Measurements from ENCODE around the gene SLC25A29. TPM values are rescaled to one million over a fixed set of nuclear protein-coding genes. Genes with fewer than 3 reads are reported as not detected.
"Not testable (repeated sequence)": the region's sequence is repeated elsewhere in the genome, so short reads cannot be mapped to it uniquely, and the experiment has no call there.

Gene SLC25A29
- 10 to 100 TPM; 15.9 to 21.6 TPM for total RNA-seq

- no peak within 1 kb of the TSS for H3K27ac Mint-ChIP-seq
- no peaks in the 10 kb centered on the region for H3K36me3 Mint-ChIP-seq
- DNase-seq (peak; percentile 83), ATAC-seq (peak; percentile 94)
- peak within 1 kb of the TSS; percentile 69 for H3K4me3 Mint-ChIP-seq
- no peaks in the 10 kb centered on the region for H3K9me3 Mint-ChIP-seq (ENCODE audit: low read depth)
- peaks cover 16% of the 10 kb centered on the region for H3K4me1 Mint-ChIP-seq
- peaks cover 20% of the 10 kb centered on the region for H3K27me3 Mint-ChIP-seq
- CTCF ChIA-PET = interaction anchor here (0.7 to 3.1 kb wide), 4 partner anchors 19 to 45 kb away, joined by 3 to 12 read pairs (median 3); no protein-coding TSS in a partner anchor
Measured at GRCh38 chr14:100306101-100306997, at the start of gene SLC25A29. Gene SLC25A29, minus strand, starts transcription at chr14:100306444. Its CDS starts 212 bp downstream, at chr14:100306232.

DNA sequence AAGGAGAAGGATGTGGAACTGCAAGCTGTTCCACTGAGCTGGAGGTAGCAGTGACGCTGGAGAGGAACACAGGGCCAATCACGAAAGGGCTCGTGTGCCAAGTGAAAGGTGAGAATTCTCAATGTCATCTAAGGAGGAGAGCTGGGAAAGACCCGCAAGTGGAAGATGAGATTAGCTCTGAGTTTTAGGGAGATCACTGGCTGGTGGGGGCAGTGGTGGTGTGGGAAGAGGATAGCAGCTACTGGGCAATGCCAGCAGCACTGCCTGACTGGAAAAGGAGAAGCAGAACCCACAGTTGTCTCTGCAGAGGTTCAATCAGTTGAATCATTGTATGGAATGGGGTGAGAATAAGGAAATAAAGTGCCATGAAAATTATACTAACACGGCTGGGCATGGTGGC is 44.7 kb upstream of the SLC25A29 start:
- CTCF ChIA-PET = interaction anchor here (1.4 to 1.7 kb wide), 2 partner anchors 12 to 65 kb away, joined by 4 read pairs; no protein-coding TSS in a partner anchor
- Mint-ChIP-seq H3K9me3 (ENCODE audit: low read depth) (no peaks in the 10 kb centered on the region), H3K27me3 (no peaks in the 10 kb centered on the region), H3K36me3 (peaks cover 61% of the 10 kb centered on the region), H3K27ac (peak overlapping the region; percentile 28), H3K4me1 (peaks cover 4% of the 10 kb centered on the region), H3K4me3 (no peak overlapping the region)
- DNase-seq (no peak), ATAC-seq (no peak)

DNA sequence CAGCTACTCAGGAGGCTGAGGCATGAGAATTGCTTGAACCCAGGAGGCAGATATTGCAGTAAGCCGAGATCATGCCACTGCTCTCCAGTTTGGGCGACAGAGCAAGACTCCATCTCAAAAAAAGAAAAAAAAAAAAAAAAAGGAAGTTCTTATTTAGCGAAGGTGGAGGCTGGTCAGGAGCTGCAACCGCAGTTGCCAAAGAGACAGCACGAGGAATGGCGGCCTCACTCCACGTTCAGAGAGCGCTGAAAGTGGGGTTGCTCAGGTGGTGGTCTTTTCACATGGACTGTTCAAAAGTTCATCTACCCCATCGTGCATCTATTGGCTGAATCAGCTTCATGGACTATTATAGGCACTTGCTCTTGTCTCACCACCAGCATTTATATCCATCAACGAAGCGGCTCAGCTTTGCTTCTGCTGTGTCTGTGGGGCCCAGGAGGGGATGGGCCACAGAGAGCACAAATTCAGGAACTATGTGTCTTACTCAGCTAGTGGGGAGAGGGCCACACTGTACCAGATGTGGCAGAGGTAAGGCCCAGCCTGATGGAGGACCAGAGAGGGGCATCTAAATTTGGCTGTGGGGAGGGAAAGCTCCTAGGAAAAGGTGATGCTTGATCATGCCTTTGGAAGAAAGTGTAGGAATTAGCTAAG is 44.2 kb upstream of the SLC25A29 start:
- DNase-seq = no peak
- Mint-ChIP-seq H3K4me3 (no peak overlapping the region), H3K9me3 (ENCODE audit: low read depth) (no peaks in the 10 kb centered on the region), H3K36me3 (peaks cover 60% of the 10 kb centered on the region), H3K27ac (peak overlapping the region; percentile 28), H3K27me3 (no peaks in the 10 kb centered on the region), H3K4me1 (peaks cover 4% of the 10 kb centered on the region)
- ATAC-seq = no peak
- CTCF ChIA-PET = interaction anchor here (1.0 to 1.7 kb wide), 3 partner anchors 10 to 65 kb away, joined by 3 to 4 read pairs (median 4); no protein-coding TSS in a partner anchor

GRCh38 chr14:100348784-100349685 is 42.8 kb upstream of the SLC25A29 start:
- H3K4me3 Mint-ChIP-seq = no peak overlapping the region
- ATAC-seq (no peak), DNase-seq (no peak)
- H3K4me1 Mint-ChIP-seq = peaks cover 4% of the 10 kb centered on the region
- peaks cover 49% of the 10 kb centered on the region for H3K36me3 Mint-ChIP-seq
- CTCF ChIA-PET = interaction anchor here (1.0 to 1.7 kb wide), 4 partner anchors 9 to 23 kb away, joined by 3 to 4 read pairs (median 3); no protein-coding TSS in a partner anchor
- H3K9me3 Mint-ChIP-seq (ENCODE audit: low read depth) = no peaks in the 10 kb centered on the region
- H3K27ac Mint-ChIP-seq = no peak overlapping the region
- H3K27me3 Mint-ChIP-seq = no peaks in the 10 kb centered on the region

DNA sequence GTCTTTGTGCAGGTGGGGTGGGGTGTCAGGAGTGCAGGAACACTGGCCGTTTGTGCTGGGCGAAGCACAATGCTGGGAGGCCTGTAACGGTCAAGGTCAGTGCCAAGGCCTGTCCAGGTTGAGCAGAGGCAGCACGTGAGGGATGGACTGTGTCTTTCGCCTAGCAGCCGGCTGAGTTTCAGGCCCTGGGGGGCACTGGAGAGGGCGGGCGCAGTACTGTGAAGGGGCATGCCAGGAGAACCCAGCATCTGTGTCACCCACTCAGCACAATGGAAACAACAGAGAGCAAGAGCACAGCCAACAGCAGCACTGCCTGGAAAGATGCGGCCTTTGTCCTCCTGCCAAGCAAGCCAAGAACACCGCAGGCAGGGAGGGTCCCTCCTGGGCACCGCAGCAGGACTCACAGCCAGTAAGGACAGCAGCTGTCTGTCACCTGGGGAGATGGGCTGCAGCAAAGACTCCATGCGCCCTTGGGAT is 42.0 kb upstream of the SLC25A29 start:
- no peaks in the 10 kb centered on the region for H3K9me3 Mint-ChIP-seq (ENCODE audit: low read depth)
- CTCF ChIA-PET = no interaction called here
- no peak overlapping the region for H3K4me3 Mint-ChIP-seq
- H3K36me3 Mint-ChIP-seq = peaks cover 47% of the 10 kb centered on the region
- DNase-seq (no peak), ATAC-seq (no peak)
- no peaks in the 10 kb centered on the region for H3K27me3 Mint-ChIP-seq
- H3K27ac Mint-ChIP-seq = no peak overlapping the region
- H3K4me1 Mint-ChIP-seq = peaks cover 7% of the 10 kb centered on the region

DNA sequence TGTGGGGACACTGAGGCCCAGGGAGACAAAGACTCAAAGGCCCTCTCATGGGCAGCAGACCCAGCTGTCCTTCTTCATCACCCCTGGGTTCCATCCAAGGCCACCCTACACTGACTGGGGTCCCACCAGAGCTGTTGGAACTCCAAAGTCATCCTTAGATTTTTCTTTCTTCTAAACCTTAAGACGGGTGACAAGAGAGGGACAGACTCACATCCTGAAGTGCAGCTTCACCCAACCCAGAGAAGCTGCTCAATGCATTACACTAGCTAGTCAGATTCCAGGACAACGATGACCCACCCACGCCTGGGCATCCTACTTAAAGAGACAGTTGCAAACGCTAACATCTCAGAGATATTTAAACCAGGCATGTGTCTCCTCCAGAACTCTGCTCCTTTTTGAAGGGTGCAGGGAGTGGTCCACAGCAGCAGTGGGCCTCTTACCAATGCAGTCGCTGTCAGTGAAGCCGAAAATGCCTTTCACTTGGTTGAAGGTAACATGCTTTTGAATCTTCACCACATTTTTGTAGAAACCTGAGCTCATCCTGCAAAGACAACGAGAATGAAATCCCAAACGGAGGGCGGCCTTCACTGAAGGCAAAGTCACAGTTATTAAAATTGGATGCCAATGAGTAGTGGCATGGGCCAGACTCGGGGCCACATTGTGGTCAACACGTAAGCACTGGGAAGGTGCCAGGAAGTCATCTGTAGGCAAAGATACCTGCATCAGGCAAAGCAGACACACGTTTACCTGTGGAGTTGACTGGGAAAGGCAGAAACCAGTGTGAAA is 40.3 kb upstream of the SLC25A29 start:
- H3K27ac Mint-ChIP-seq = no peak overlapping the region
- ATAC-seq = no peak

DNA sequence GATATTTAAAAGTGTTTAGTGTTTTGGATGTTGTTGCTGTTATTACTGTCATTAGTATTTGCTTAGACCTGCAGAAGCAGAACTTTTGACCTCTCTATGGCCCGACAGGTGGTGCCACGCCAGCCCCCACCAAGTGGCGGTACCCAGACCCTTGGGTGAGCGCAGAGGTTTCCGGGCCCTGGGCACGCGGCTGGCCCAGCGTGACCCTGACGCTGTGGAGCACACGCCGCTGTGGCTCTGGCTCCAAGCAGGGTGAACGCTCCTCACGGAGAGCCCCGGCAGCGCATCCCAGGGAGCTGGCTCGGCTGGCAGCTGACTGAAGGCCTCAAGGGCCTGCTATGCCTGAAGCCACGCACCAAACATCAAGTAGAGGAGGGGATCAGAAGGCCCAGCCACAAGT is 39.5 kb upstream of the SLC25A29 start:
- H3K4me3 Mint-ChIP-seq = no peak overlapping the region
- CTCF ChIA-PET = interaction anchor here (1.0 kb wide), 1 partner anchor 28 kb away, joined by 3 read pairs; no protein-coding TSS in a partner anchor
- H3K9me3 Mint-ChIP-seq (ENCODE audit: low read depth) = no peaks in the 10 kb centered on the region
- peaks cover 51% of the 10 kb centered on the region for H3K36me3 Mint-ChIP-seq
- DNase-seq (no peak), ATAC-seq (no peak)
- H3K27me3 Mint-ChIP-seq = no peaks in the 10 kb centered on the region
- peaks cover 29% of the 10 kb centered on the region for H3K4me1 Mint-ChIP-seq
- H3K27ac Mint-ChIP-seq = no peak overlapping the region

More for the DNA sequence above, 40.3 kb upstream of the SLC25A29 start:
- Mint-ChIP-seq H3K9me3 (ENCODE audit: low read depth) (no peaks in the 10 kb centered on the region), H3K36me3 (peaks cover 52% of the 10 kb centered on the region), H3K27me3 (no peaks in the 10 kb centered on the region), H3K4me1 (peaks cover 23% of the 10 kb centered on the region), H3K4me3 (no peak overlapping the region)
- CTCF ChIA-PET = interaction anchor here (1.0 kb wide), 1 partner anchor 29 kb away, joined by 3 read pairs; no protein-coding TSS in a partner anchor
- no peak for DNase-seq

GRCh38 chr14:100344657-100345056 is 38.4 kb upstream of the SLC25A29 start:
- H3K27me3 Mint-ChIP-seq; H3K9me3 Mint-ChIP-seq (ENCODE audit: low read depth); H3K27ac Mint-ChIP-seq; ATAC-seq; CTCF ChIA-PET; H3K4me3 Mint-ChIP-seq; DNase-seq: not testable (repeated sequence)
- peaks cover 31% of the 10 kb centered on the region for H3K4me1 Mint-ChIP-seq
- peaks cover 54% of the 10 kb centered on the region for H3K36me3 Mint-ChIP-seq

GRCh38 chr14:100342826-100343225 is 36.6 kb upstream of the SLC25A29 start:
- H3K27me3 Mint-ChIP-seq, DNase-seq: not testable (repeated sequence)

GRCh38 chr14:100342195-100342594 is 36.0 kb upstream of the SLC25A29 start:
- peaks cover 35% of the 10 kb centered on the region for H3K4me1 Mint-ChIP-seq
- DNase-seq (no peak), ATAC-seq (no peak)
- peaks cover 62% of the 10 kb centered on the region for H3K36me3 Mint-ChIP-seq
- H3K9me3 Mint-ChIP-seq (ENCODE audit: low read depth) = no peaks in the 10 kb centered on the region
- peak overlapping the region; percentile 63 for H3K27ac Mint-ChIP-seq
- no peak overlapping the region for H3K4me3 Mint-ChIP-seq
- CTCF ChIA-PET = interaction anchor here (1.2 kb wide), 1 partner anchor 35 kb away, joined by 3 read pairs; no protein-coding TSS in a partner anchor
- no peaks in the 10 kb centered on the region for H3K27me3 Mint-ChIP-seq

More at GRCh38 chr14:100342826-100343225, 36.6 kb upstream of the SLC25A29 start:
- not testable (repeated sequence) for H3K4me3 Mint-ChIP-seq; ATAC-seq; H3K9me3 Mint-ChIP-seq (ENCODE audit: low read depth); H3K27ac Mint-ChIP-seq
- peaks cover 34% of the 10 kb centered on the region for H3K4me1 Mint-ChIP-seq
- H3K36me3 Mint-ChIP-seq = peaks cover 60% of the 10 kb centered on the region
- CTCF ChIA-PET = interaction anchor here (1.3 kb wide), 1 partner anchor 9 kb away, joined by 3 read pairs; no protein-coding TSS in a partner anchor

- ATAC-seq (no peak), DNase-seq (no peak)
- H3K27ac Mint-ChIP-seq = peak overlapping the region; percentile 69
- no peaks in the 10 kb centered on the region for H3K9me3 Mint-ChIP-seq (ENCODE audit: low read depth)
- H3K36me3 Mint-ChIP-seq = peaks cover 64% of the 10 kb centered on the region
- H3K4me3 Mint-ChIP-seq = no peak overlapping the region
- CTCF ChIA-PET = interaction anchor here (0.6 to 1.2 kb wide), 3 partner anchors 12 to 139 kb away, joined by 3 read pairs; no protein-coding TSS in a partner anchor
- H3K4me1 Mint-ChIP-seq = peaks cover 35% of the 10 kb centered on the region
- no peaks in the 10 kb centered on the region for H3K27me3 Mint-ChIP-seq
Measured at GRCh38 chr14:100341301-100342031, 35.2 kb upstream of the SLC25A29 start.
